Neural crest cell (in vitro differentiated cells): Measurements from ENCODE around the gene ADCY3. TPM values are rescaled to one million over a fixed set of nuclear protein-coding genes. Genes with fewer than 3 reads are reported as not detected.

Source experiments
- DNase-seq: peaks from one replicate; pipeline ENCODE4 v3.0.0; 2021; ENCODE audit warnings: low read depth, mixed read lengths, low spot score
- H3K27ac Mint-ChIP-seq: one replicate; pipeline ENCODE4 v1.8.0; 2021; ENCODE audit warnings: mild to moderate bottlenecking, mixed read lengths; ENCODE audit not compliant: unreplicated experiment
- H3K27me3 Mint-ChIP-seq: 2 replicates; pipeline ENCODE4 v1.8.0; 2021; ENCODE audit warnings: low read depth, mild to moderate bottlenecking, mixed read lengths
- H3K36me3 Mint-ChIP-seq: 2 replicates; pipeline ENCODE4 v1.8.0; 2021; ENCODE audit warnings: low read depth, mild to moderate bottlenecking, mixed read lengths
- H3K4me1 Mint-ChIP-seq: 2 replicates; pipeline ENCODE4 v1.8.0; 2021; ENCODE audit warnings: mixed read lengths
- H3K4me3 Mint-ChIP-seq: one replicate; pipeline ENCODE4 v1.8.0; 2021; ENCODE audit warnings: mild to moderate bottlenecking, mixed read lengths
- H3K9me3 Mint-ChIP-seq: 2 replicates; pipeline ENCODE4 v1.8.0; 2021; ENCODE audit warnings: mixed read lengths
- CTCF ChIP-seq: fragments of 200-600 bp; sonication (generic); conservative IDR thresholded peaks from 2 replicates; pipeline ENCODE4 v1.5.0; 2021; ENCODE audit warnings: antibody characterized with exemption, mild to moderate bottlenecking
- total RNA-seq: library from RNA; stranded (reverse); gene quantifications from 2 replicates; pipeline ENCODE4 v1.2.1, GENCODE V29; 2021

ADCY3 gene
- total RNA-seq, 1 donor from 2014 or later: 49.2 TPM

- no peak for DNase-seq
- Mint-ChIP-seq H3K4me1 (peaks cover 42% of the 10 kb centered on the region), H3K4me3 (peak overlapping the region; percentile 61), H3K9me3 (no peaks in the 10 kb centered on the region), H3K27ac (no peak overlapping the region), H3K27me3 (peaks cover 5% of the 10 kb centered on the region), H3K36me3 (peaks cover 26% of the 10 kb centered on the region)
- TF ChIP-seq CTCF: peak; percentile 64
These were observed 94.8 kb downstream of the ADCY3 start for GRCh38 chr2:24824966-24825882.

GRCh38 chr2:24824071-24824588 is 95.9 kb downstream of the ADCY3 start:
- no peak for TF ChIP-seq CTCF
- DNase-seq: no peak
- Mint-ChIP-seq H3K27ac (no peak overlapping the region), H3K27me3 (peaks cover 5% of the 10 kb centered on the region), H3K4me1 (peaks cover 42% of the 10 kb centered on the region), H3K4me3 (no peak overlapping the region), H3K9me3 (no peaks in the 10 kb centered on the region), H3K36me3 (peaks cover 30% of the 10 kb centered on the region)

GRCh38 chr2:24822049-24822706 is 97.9 kb downstream of the ADCY3 start:
- Mint-ChIP-seq H3K4me1 (peaks cover 28% of the 10 kb centered on the region), H3K9me3 (no peaks in the 10 kb centered on the region), H3K4me3 (peak overlapping the region; percentile 70), H3K27ac (peak overlapping the region; percentile 82), H3K27me3 (peaks cover 2% of the 10 kb centered on the region), H3K36me3 (peaks cover 36% of the 10 kb centered on the region)
- DNase-seq: no peak
- TF ChIP-seq CTCF: no peak

GRCh38 chr2:24821433-24821891 is 98.6 kb downstream of the ADCY3 start:
- peaks cover 2% of the 10 kb centered on the region for H3K27me3 Mint-ChIP-seq

More at GRCh38 chr2:24821433-24821891, 98.6 kb downstream of the ADCY3 start:
- peak overlapping the region; percentile 58 for H3K27ac Mint-ChIP-seq
- no peak for TF ChIP-seq CTCF
- DNase-seq: no peak
- H3K4me1 Mint-ChIP-seq: peaks cover 26% of the 10 kb centered on the region
- H3K4me3 Mint-ChIP-seq: peak overlapping the region; percentile 70
- no peaks in the 10 kb centered on the region for H3K9me3 Mint-ChIP-seq
- peaks cover 43% of the 10 kb centered on the region for H3K36me3 Mint-ChIP-seq
